Caco-2 (cell line): ENCODE measurements around the gene LRPPRC. TPM values are rescaled to one million over a fixed set of nuclear protein-coding genes. Genes with fewer than 3 reads are reported as not detected.

Experiments used
- BruUV-seq: library from RNA; stranded (reverse); fragments of 400-500 nt; replicated peaks from 2 replicates; lab custom pipeline; 2021; lab: Mats Ljungman, UMichigan
- CTCF ChIA-PET: fragments of 300-600 bp; sonication (Branson Sonifier 250); formaldehyde crosslinking; loops from one replicate; lab custom pipeline; 2022; ENCODE audit warnings: antibody characterized with exemption; lab: Charles Lee
- POLR2A ChIA-PET: fragments of 300-600 bp; sonication (Branson Sonifier 250); formaldehyde crosslinking; loops from one replicate; lab custom pipeline; 2022; ENCODE audit warnings: antibody characterized with exemption; lab: Charles Lee
- DNase-seq, 2 experiments: peaks; one replicate each; pipeline versions ENCODE4 v3.0.0 to v3.0.0-alpha.2; 2020 to 2022
- H3K27me3 ChIP-seq: replicated peaks from 2 replicates; pipeline ENCODE4 v1.6.0; 2011; ENCODE audit warnings: low read length; ENCODE audit not compliant: control insufficient read depth, insufficient read depth
- H3K36me3 ChIP-seq: 2 replicates; pipeline ENCODE4 v1.5.1; 2011; ENCODE audit warnings: low read length; ENCODE audit not compliant: control insufficient read depth, insufficient read depth
- H3K4me1 ChIP-seq: fragments of 250-450 bp; sonication (Bioruptor Pico); 2 replicates; pipeline ENCODE4 v1.5.1; 2020; ENCODE audit warnings: mild to moderate bottlenecking
- H3K4me3 ChIP-seq: 2 replicates; pipeline ENCODE4 v1.5.1; 2011; ENCODE audit warnings: low read depth, mild to moderate bottlenecking, control low read depth, low read length
- H3K9me3 ChIP-seq: fragments of 250-450 bp; sonication (Bioruptor Pico); 2 replicates; pipeline ENCODE4 v1.5.1; 2020; ENCODE audit warnings: mild to moderate bottlenecking, moderate library complexity
- H3K27ac Mint-ChIP-seq: one replicate; pipeline ENCODE4 v1.8.0; 2022; ENCODE audit warnings: mixed read lengths; ENCODE audit not compliant: unreplicated experiment
- H3K27me3 Mint-ChIP-seq: one replicate; pipeline ENCODE4 v1.8.0; 2022; ENCODE audit warnings: mixed read lengths; ENCODE audit not compliant: insufficient read depth, unreplicated experiment
- H3K36me3 Mint-ChIP-seq: one replicate; pipeline ENCODE4 v1.8.0; 2022; ENCODE audit warnings: mild to moderate bottlenecking, mixed read lengths; ENCODE audit not compliant: insufficient read depth, unreplicated experiment
- H3K4me1 Mint-ChIP-seq: one replicate; pipeline ENCODE4 v1.8.0; 2022; ENCODE audit warnings: low read depth, mixed read lengths; ENCODE audit not compliant: unreplicated experiment
- H3K4me3 Mint-ChIP-seq: one replicate; pipeline ENCODE4 v1.8.0; 2022; ENCODE audit warnings: mild to moderate bottlenecking, moderate library complexity, mixed read lengths; ENCODE audit not compliant: unreplicated experiment
- H3K9me3 Mint-ChIP-seq: one replicate; pipeline ENCODE4 v1.8.0; 2022; ENCODE audit warnings: mixed read lengths; ENCODE audit not compliant: unreplicated experiment
- CTCF ChIP-seq, 2 experiments: fragments of 200-600 bp in 1 of 2; IDR thresholded peaks; 1 replicate in 1 of 2; 2 replicates in 1 of 2; pipeline versions ENCODE4 v1.5.1 to v1.8.0; 2011 to 2022; ENCODE audit warnings: antibody characterized with exemption in 1 of 2, control low read depth in 1 of 2, inconsistent platforms in 1 of 2, low read depth in 1 of 2, low read length in 1 of 2, mild to moderate bottlenecking in 1 of 2, moderate library complexity in 1 of 2; ENCODE audit not compliant: insufficient read depth in 1 of 2, severe bottlenecking in 1 of 2, unreplicated experiment in 1 of 2
- intact Hi-C: fragments of 100-400 bp; cut with micrococcal nuclease; formaldehyde crosslinking; loops from one replicate; pipeline ENCODE4 v1.10.0; 2022; ENCODE audit not compliant: unreplicated experiment
- total RNA-seq: library from RNA; stranded (reverse); gene quantifications from 2 replicates; pipeline ENCODE4 v1.2.3, GENCODE V29; 2022

The LRPPRC gene
- total RNA-seq, 1 experiment from 2014 or later, result 242 TPM

- no peaks in the 10 kb centered on the region for H3K9me3 ChIP-seq
- ChIA-PET CTCF (interaction anchor here (0.6 kb wide), 1 partner anchor 84 kb away, joined by 4 read pairs; no protein-coding TSS in a partner anchor), POLR2A (no interaction called here)
- no peaks in the 10 kb centered on the region for H3K4me1 Mint-ChIP-seq
- H3K27me3 Mint-ChIP-seq, result no peaks in the 10 kb centered on the region
- H3K4me3 ChIP-seq, result no peak overlapping the region
- peaks cover 90% of the 10 kb centered on the region for H3K36me3 Mint-ChIP-seq
- no peak for TF ChIP-seq CTCF (IDR thresholded peaks at IDR 0.05; ENCODE audit: insufficient read depth in 1 of 2, low read depth in 1 of 2, low read length in 1 of 2, severe bottlenecking in 1 of 2, unreplicated experiment in 1 of 2)
- DNase-seq, result no peak
- H3K27me3 ChIP-seq, result no peaks in the 10 kb centered on the region
- no peaks in the 10 kb centered on the region for H3K9me3 Mint-ChIP-seq
- H3K27ac Mint-ChIP-seq, result no peak overlapping the region
- H3K36me3 ChIP-seq, result no peaks in the 10 kb centered on the region
- intact Hi-C loops, result no loop called here
- BruUV-seq, result no TSS peak
- no peak overlapping the region for H3K4me3 Mint-ChIP-seq
- no peaks in the 10 kb centered on the region for H3K4me1 ChIP-seq
Observed at GRCh38 chr2:43906448-43907109, 89.2 kb downstream of the LRPPRC start.

GRCh38 chr2:43905871-43906270, 89.9 kb downstream of the LRPPRC start:
- intact Hi-C loops, result no loop called here
- Mint-ChIP-seq H3K4me3 (no peak overlapping the region), H3K27ac (no peak overlapping the region), H3K4me1 (no peaks in the 10 kb centered on the region), H3K9me3 (no peaks in the 10 kb centered on the region), H3K27me3 (no peaks in the 10 kb centered on the region), H3K36me3 (peaks cover 90% of the 10 kb centered on the region)
- no peaks in the 10 kb centered on the region for H3K27me3 ChIP-seq
- CTCF ChIA-PET, result interaction anchor here (0.6 kb wide), 1 partner anchor 85 kb away, joined by 4 read pairs; no protein-coding TSS in a partner anchor
- H3K4me3 ChIP-seq, result no peak overlapping the region
- no peaks in the 10 kb centered on the region for H3K4me1 ChIP-seq
- H3K36me3 ChIP-seq, result no peaks in the 10 kb centered on the region
- TF ChIP-seq CTCF (IDR thresholded peaks at IDR 0.05; ENCODE audit: insufficient read depth in 1 of 2, low read depth in 1 of 2, low read length in 1 of 2, severe bottlenecking in 1 of 2, unreplicated experiment in 1 of 2), result no peak
- no peaks in the 10 kb centered on the region for H3K9me3 ChIP-seq
- POLR2A ChIA-PET, result no interaction called here
- BruUV-seq, result no TSS peak
- no peak for DNase-seq

- BruUV-seq, result no TSS peak
- H3K9me3 Mint-ChIP-seq, result no peaks in the 10 kb centered on the region
- H3K27ac Mint-ChIP-seq, result no peak overlapping the region
- H3K9me3 ChIP-seq, result no peaks in the 10 kb centered on the region
- CTCF ChIA-PET, result no interaction called here
- no peaks in the 10 kb centered on the region for H3K36me3 ChIP-seq
- no peak overlapping the region for H3K4me3 Mint-ChIP-seq
- TF ChIP-seq CTCF (IDR thresholded peaks at IDR 0.05; ENCODE audit: insufficient read depth in 1 of 2, low read depth in 1 of 2, low read length in 1 of 2, severe bottlenecking in 1 of 2, unreplicated experiment in 1 of 2), result no peak
- no peaks in the 10 kb centered on the region for H3K4me1 ChIP-seq
- DNase-seq, result no peak
- H3K4me1 Mint-ChIP-seq, result no peaks in the 10 kb centered on the region
- H3K27me3 ChIP-seq, result no peaks in the 10 kb centered on the region
- peaks cover 92% of the 10 kb centered on the region for H3K36me3 Mint-ChIP-seq
- H3K4me3 ChIP-seq, result no peak overlapping the region
- no peaks in the 10 kb centered on the region for H3K27me3 Mint-ChIP-seq
- POLR2A ChIA-PET, result no interaction called here
- intact Hi-C loops, result no loop called here
Observed at GRCh38 chr2:43905371-43905803, 90.4 kb downstream of the LRPPRC start.
